22Rv1 (cell line): ENCODE data around the gene CCDC174.

Experiments used
- ZFX ChIP-seq: fragments of 450-650 bp; IDR thresholded peaks from 2 replicates; pipeline ENCODE4 v1.6.1; 2017; ENCODE audit warnings: antibody characterized with exemption, borderline replicate concordance
- TF ChIP-seq, protein P1 (sequence below): fragments of 450-650 bp; IDR thresholded peaks from 2 replicates; pipeline ENCODE4 v1.5.1; 2017; ENCODE audit warnings: mild to moderate bottlenecking

DNA sequence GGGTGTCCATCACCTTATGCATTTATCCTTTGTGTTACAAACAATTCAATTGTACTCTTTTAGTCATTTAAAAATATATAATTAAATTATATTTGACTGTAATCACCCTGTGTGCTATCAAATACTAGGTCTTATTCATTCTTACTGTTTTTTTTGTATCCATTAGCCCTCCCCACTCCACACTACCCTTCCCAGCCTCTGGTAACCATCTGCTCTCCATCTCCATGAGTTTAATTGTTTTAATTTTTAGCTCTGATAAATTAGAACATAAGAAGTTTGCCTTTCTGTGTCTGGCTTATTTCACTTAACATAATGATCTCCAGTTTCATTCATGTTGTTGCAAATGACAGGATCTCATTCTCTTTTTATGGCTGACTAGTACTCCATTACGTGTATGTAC, 40.2 kb downstream of the CCDC174 start:
- TF ChIP-seq, protein P1, sequence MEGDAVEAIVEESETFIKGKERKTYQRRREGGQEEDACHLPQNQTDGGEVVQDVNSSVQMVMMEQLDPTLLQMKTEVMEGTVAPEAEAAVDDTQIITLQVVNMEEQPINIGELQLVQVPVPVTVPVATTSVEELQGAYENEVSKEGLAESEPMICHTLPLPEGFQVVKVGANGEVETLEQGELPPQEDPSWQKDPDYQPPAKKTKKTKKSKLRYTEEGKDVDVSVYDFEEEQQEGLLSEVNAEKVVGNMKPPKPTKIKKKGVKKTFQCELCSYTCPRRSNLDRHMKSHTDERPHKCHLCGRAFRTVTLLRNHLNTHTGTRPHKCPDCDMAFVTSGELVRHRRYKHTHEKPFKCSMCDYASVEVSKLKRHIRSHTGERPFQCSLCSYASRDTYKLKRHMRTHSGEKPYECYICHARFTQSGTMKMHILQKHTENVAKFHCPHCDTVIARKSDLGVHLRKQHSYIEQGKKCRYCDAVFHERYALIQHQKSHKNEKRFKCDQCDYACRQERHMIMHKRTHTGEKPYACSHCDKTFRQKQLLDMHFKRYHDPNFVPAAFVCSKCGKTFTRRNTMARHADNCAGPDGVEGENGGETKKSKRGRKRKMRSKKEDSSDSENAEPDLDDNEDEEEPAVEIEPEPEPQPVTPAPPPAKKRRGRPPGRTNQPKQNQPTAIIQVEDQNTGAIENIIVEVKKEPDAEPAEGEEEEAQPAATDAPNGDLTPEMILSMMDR, result no peak
- no peak for TF ChIP-seq ZFX
